Transverse colon (tissue), 4 donors: ENCODE results near the gene KATNB1. TPM values are rescaled to one million over a fixed set of nuclear protein-coding genes. Genes with fewer than 3 reads are reported as not detected.

Experiments
- DNase-seq: peaks from one replicate; pipeline ENCODE4 v3.0.0-alpha.2; 2019
- H3K27ac ChIP-seq, 4 donors: fragments of 200-600 bp; sonication (generic); 2 replicates each; pipeline ENCODE4 v1.5.1; 2016 to 2018; ENCODE audit warnings: inconsistent platforms in 4 of 4
- H3K27me3 ChIP-seq: fragments of 200-600 bp; sonication (generic); 2 replicates; pipeline ENCODE4 v1.5.1; 2017; ENCODE audit warnings: inconsistent platforms
- H3K36me3 ChIP-seq, 4 donors: fragments of 200-600 bp; sonication (generic); 2 replicates each; pipeline ENCODE4 v1.5.1; 2017 to 2019; ENCODE audit warnings: inconsistent platforms in 4 of 4
- H3K4me1 ChIP-seq, 4 donors: fragments of 200-600 bp; sonication (generic); 2 replicates each; pipeline ENCODE4 v1.5.1; 2017 to 2020; ENCODE audit warnings: inconsistent platforms in 4 of 4
- H3K4me3 ChIP-seq, 4 donors: fragments of 200-600 bp; sonication (generic); 1 replicate in 1 of 4; 2 replicates in 3 of 4; pipeline versions ENCODE4 v1.5.1 to v1.6.1; 2017 to 2019; ENCODE audit warnings: inconsistent platforms in 4 of 4
- H3K9me3 ChIP-seq, 2 donors: fragments of 200-600 bp; sonication (generic); 2 replicates each; pipeline ENCODE4 v1.5.1; 2017 to 2019; ENCODE audit warnings: inconsistent platforms in 2 of 2
- EP300 ChIP-seq: sonication (generic); formaldehyde crosslinking; IDR thresholded peaks from one replicate; pipeline ENCODE4 v1.6.1; 2017; ENCODE audit warnings: antibody characterized with exemption, low read depth
- POLR2A ChIP-seq: fragments of 450-650 bp; IDR thresholded peaks from one replicate; pipeline ENCODE4 v1.6.1; 2016; ENCODE audit warnings: antibody characterized with exemption, mild to moderate bottlenecking, moderate library complexity
- POLR2AphosphoS5 ChIP-seq, 3 donors: sonication (generic); formaldehyde crosslinking; IDR thresholded peaks; one replicate each; pipeline ENCODE4 v1.6.1; 2016; ENCODE audit warnings: antibody characterized with exemption in 3 of 3
- WGBS, 2 donors: methylation state at CpG; one replicate each; pipeline ENCODE4 v1.1.5; 2018; ENCODE audit warnings: low coverage in 1 of 2; 5-methylcytosine and 5-hydroxymethylcytosine counted together
- in situ Hi-C, 4 donors: fragments of 200-750 bp; cut with MboI; loops; one replicate each; pipeline versions ENCODE4 v1.15.0 to v1.15.1; 2017; ENCODE audit warnings: low sequenced_read_pairs in 3 of 4, low pct_ligation_motif_present in 1 of 4, low pct_unique_long_range_greater_than_20kb in 1 of 4
- intact Hi-C: fragments of 100-400 bp; cut with DNase I; formaldehyde crosslinking; loops from one replicate; pipeline ENCODE4 v1.15.1; 2023; ENCODE audit warnings: low total_unique reads
- total RNA-seq, 4 donors: library from RNA; depleted of rRNA; stranded (reverse); fragments of >200 nt; gene quantifications; one replicate each; pipeline ENCODE4 v1.1.0, GENCODE V29; 2016
- TF ChIP-seq, protein P1 (sequence below), 5 experiments: fragments of 200-600 bp in 3 of 5; fragments of 450-650 bp in 2 of 5; sonication (generic) in 3 of 5; IDR thresholded peaks; 1 replicate in 2 of 5; 2 replicates in 3 of 5; pipeline ENCODE4 v1.5.1; 2016 to 2017; ENCODE audit warnings: antibody characterized with exemption in 5 of 5, inconsistent platforms in 3 of 5, mild to moderate bottlenecking in 2 of 5, moderate library complexity in 1 of 5

KATNB1 gene
- total RNA-seq, 4 donors from 2014 or later, result 11.3 to 28.4 (median 22.3) TPM

DNA sequence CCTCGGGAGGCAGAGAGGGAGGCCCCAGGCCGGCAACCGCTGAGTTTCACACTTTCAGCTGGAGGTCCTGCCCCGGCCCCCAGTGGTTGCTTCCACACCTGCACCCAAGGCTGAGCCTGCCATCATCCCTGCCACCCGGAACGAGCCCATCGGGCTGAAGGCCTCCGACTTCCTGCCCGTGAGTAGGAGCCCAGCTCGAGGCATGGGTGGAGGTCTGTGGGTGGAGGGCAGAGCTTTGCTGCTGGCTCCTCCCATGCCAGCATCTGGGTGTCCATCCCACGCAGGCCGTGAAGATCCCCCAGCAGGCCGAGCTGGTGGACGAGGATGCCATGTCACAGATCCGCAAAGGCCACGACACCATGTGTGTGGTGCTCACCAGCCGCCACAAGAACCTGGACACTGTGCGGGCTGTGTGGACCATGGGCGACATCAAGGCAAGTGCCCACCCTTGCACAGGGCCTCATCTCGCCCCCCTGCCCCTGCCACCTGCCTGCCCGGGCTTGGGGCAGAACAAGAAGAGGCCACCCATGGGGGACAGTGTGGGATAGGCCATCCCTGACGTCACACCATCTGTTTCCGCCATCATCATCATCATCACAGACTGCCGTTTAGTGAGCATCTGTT lies 19.6 kb downstream of the KATNB1 start:
- Histone ChIP-seq H3K4me3 (no peak overlapping the region), H3K9me3 (no peaks in the 10 kb centered on the region), H3K36me3 (no peaks in the 10 kb centered on the region), H3K27ac (no peak overlapping the region), H3K27me3 (no peaks in the 10 kb centered on the region), H3K4me1 (no peaks in the 10 kb centered on the region)
- 74 to 84% methylated on average over 3 to 24 of the region's 24 CpGs for WGBS, 2 donors
- intact Hi-C loops, result loop anchor here (10.0 kb wide), 1 partner anchor 260 kb away; no protein-coding TSS in a partner anchor
- in situ Hi-C loops, result loop anchor here in 3 of 4 donors (25.0 kb wide), 1 partner anchor 257 kb away; the partner anchor contains the start of genes USB1 (in 3 of the 3) and ZNF319 (in 3 of the 3)
- no peak for DNase-seq
- no peak for TF ChIP-seq POLR2A
- TF ChIP-seq, protein P1, sequence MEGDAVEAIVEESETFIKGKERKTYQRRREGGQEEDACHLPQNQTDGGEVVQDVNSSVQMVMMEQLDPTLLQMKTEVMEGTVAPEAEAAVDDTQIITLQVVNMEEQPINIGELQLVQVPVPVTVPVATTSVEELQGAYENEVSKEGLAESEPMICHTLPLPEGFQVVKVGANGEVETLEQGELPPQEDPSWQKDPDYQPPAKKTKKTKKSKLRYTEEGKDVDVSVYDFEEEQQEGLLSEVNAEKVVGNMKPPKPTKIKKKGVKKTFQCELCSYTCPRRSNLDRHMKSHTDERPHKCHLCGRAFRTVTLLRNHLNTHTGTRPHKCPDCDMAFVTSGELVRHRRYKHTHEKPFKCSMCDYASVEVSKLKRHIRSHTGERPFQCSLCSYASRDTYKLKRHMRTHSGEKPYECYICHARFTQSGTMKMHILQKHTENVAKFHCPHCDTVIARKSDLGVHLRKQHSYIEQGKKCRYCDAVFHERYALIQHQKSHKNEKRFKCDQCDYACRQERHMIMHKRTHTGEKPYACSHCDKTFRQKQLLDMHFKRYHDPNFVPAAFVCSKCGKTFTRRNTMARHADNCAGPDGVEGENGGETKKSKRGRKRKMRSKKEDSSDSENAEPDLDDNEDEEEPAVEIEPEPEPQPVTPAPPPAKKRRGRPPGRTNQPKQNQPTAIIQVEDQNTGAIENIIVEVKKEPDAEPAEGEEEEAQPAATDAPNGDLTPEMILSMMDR (IDR thresholded peaks at IDR 0.05), result no peak
- TF ChIP-seq POLR2AphosphoS5 (IDR thresholded peaks at IDR 0.05), result no peak
- no peak for TF ChIP-seq EP300

DNA sequence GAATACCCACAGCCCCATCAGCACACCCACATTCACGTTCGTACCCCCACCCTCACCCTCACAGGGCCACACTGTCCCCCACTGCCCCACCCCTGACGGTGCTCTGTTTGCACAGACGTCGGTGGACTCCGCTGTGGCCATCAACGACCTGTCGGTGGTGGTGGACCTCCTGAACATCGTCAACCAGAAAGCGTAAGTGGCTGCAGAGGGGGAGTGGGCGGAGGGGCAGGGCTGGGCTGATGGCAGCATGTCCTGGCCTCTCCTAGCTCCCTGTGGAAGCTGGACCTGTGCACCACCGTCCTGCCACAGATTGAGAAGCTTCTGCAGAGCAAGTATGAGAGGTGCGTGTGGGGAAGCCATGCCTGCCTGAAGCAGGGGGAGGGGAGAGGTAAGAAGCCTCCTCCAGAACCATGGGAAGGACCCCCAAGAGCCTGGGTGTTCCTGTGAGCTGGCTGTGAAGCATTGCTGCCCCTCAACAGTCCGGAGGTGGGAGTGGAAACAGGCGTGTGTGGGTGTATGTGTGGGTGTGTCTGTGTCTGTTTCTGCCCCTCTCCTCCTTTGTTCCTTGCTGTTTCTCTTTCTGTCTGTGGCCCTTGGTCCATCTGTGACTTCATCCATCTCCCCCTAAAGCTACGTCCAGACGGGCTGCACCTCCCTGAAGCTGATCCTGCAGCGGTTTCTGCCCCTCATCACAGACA lies 20.3 kb downstream of the KATNB1 start:
- in situ Hi-C loops, result loop anchor here in 3 of 4 donors (25.0 kb wide), 1 partner anchor 256 kb away; the partner anchor contains the start of genes USB1 (in 3 of the 3) and ZNF319 (in 3 of the 3)
- Histone ChIP-seq H3K36me3 (no peaks in the 10 kb centered on the region), H3K4me3 (no peak overlapping the region)

DNA sequence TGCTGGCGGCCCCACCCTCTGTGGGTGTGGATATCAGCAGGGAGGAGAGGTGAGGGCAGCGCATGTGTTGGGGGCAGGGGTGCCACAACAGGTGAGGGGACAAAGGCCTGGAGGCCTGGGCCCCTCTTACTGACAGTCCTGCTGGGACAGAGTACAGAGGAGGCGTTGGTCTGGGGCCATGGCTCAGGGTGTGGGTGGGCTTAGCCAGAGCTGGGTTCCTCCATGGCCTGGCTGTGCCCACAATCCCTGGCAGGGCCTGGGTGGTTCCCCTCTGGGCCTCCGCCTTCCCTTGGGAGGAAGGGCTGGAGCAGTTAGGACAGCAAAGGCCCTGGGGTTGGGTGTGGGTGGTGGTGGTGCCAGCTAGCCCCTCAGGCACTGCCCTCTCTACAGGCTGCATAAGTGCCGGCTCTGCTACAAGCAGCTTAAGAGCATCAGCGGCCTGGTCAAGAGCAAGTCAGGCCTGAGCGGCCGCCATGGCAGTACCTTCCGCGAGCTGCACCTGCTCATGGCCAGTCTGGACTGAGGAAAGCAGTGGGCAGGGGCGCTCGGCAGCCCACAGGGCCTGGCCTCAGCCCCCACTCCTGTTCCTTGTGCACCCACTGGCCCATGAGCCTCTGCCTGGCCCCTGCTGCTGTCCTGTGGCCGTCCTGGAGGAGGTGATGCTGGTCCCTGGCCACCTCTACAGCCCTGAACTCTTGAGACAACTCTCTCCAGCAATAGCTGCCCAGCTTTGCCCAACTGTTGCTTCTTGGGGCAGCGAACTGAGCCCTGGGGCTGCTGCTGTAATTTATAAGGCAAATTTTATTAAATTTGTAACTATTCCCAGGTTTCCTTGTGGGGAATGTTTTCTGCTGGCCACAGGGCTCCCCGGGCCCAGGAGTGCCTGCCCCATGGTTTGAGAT lies 21.1 kb downstream of the KATNB1 start:
- WGBS, 2 donors, result 84 to 100% methylated on average over 1 to 15 of the region's 15 CpGs
- TF ChIP-seq POLR2AphosphoS5 (IDR thresholded peaks at IDR 0.05) (no peak), EP300 (no peak), POLR2A (no peak)
- TF ChIP-seq, protein P1 (IDR thresholded peaks at IDR 0.05), result no peak
- DNase-seq, result no peak
- H3K4me1 ChIP-seq, result no peaks in the 10 kb centered on the region
- H3K9me3 ChIP-seq, result no peaks in the 10 kb centered on the region
- no peaks in the 10 kb centered on the region for H3K27me3 ChIP-seq
- no peak overlapping the region for H3K27ac ChIP-seq
- no peak overlapping the region for H3K4me3 ChIP-seq
- intact Hi-C loops, result loop anchor here (2.0 to 10.0 kb wide), 2 partner anchors 108 to 258 kb away; no protein-coding TSS in a partner anchor
- H3K36me3 ChIP-seq, result no peaks in the 10 kb centered on the region
- in situ Hi-C loops, result loop anchor here in 3 of 4 donors (25.0 kb wide), 1 partner anchor 256 kb away; the partner anchor contains the start of genes USB1 (in 3 of the 3) and ZNF319 (in 3 of the 3)

More for the DNA sequence above, 20.3 kb downstream of the KATNB1 start:
- intact Hi-C loops, result loop anchor here (2.0 to 10.0 kb wide), 2 partner anchors 109 to 259 kb away; no protein-coding TSS in a partner anchor
- WGBS, 2 donors, result 84 to 91% methylated on average over 4 to 18 of the region's 18 CpGs
- DNase-seq, result no peak
- Histone ChIP-seq H3K9me3 (no peaks in the 10 kb centered on the region), H3K4me1 (no peaks in the 10 kb centered on the region), H3K27ac (no peak overlapping the region), H3K27me3 (no peaks in the 10 kb centered on the region)
- TF ChIP-seq EP300, result no peak
- TF ChIP-seq, protein P1 (IDR thresholded peaks at IDR 0.05), result no peak
- TF ChIP-seq POLR2AphosphoS5 (IDR thresholded peaks at IDR 0.05), result no peak
- TF ChIP-seq POLR2A, result no peak
